Aorta (tissue), 5 donors: ENCODE measurements around the gene HEPHL1. TPM values are rescaled to one million over a fixed set of nuclear protein-coding genes. Genes with fewer than 3 reads are reported as not detected.

Experiments used
- ATAC-seq: fragments of 200-7000 bp; cut with Tn5 transposase; one replicate; pipeline ENCODE4 v1.9.1; 2022; ENCODE audit warnings: moderate library complexity; ENCODE audit not compliant: low FRiP score
- DNase-seq, 2 donors: peaks; one replicate each; pipeline ENCODE4 v3.0.0-alpha.2; 2020
- H3K27ac ChIP-seq, 2 donors: one replicate each; pipeline ENCODE4 v1.5.1; 2013; ENCODE audit warnings: low read length in 2 of 2, mild to moderate bottlenecking in 2 of 2, moderate library complexity in 2 of 2, control low read depth in 1 of 2, inconsistent platforms in 1 of 2, low read depth in 1 of 2
- H3K27me3 ChIP-seq, 2 donors: one replicate each; pipeline ENCODE4 v1.6.1; 2013; ENCODE audit warnings: control low read depth in 1 of 2, low read length in 1 of 2, mild to moderate bottlenecking in 1 of 2, moderate library complexity in 1 of 2; ENCODE audit not compliant: insufficient read depth in 2 of 2, control insufficient read depth in 1 of 2
- H3K36me3 ChIP-seq, 2 donors: one replicate each; pipeline ENCODE4 v1.6.1; 2013; ENCODE audit warnings: control low read depth in 1 of 2, low read length in 1 of 2, mild to moderate bottlenecking in 1 of 2; ENCODE audit not compliant: insufficient read depth in 2 of 2, control insufficient read depth in 1 of 2
- H3K4me1 ChIP-seq, 2 donors: one replicate each; pipeline ENCODE4 v1.6.1; 2013; ENCODE audit warnings: low read length in 2 of 2, control low read depth in 1 of 2, mild to moderate bottlenecking in 1 of 2, moderate library complexity in 1 of 2; ENCODE audit not compliant: insufficient read depth in 2 of 2, control insufficient read depth in 1 of 2
- H3K4me3 ChIP-seq, 2 donors: one replicate each; pipeline ENCODE4 v1.5.1; 2013; ENCODE audit warnings: low read length in 2 of 2, control low read depth in 1 of 2, mild to moderate bottlenecking in 1 of 2
- H3K9me3 ChIP-seq: one replicate; pipeline ENCODE4 v1.6.1; 2013; ENCODE audit warnings: mild to moderate bottlenecking, low read length; ENCODE audit not compliant: control insufficient read depth
- whole genome bisulfite sequencing, 2 donors: extraction: QIAGEN DNeasy Blood & Tissue Kit; methylation state at CpG; one replicate each; pipeline ENCODE4 v1.1.7; 2013; 5-methylcytosine and 5-hydroxymethylcytosine counted together
- intact Hi-C, 2 donors: fragments of 100-400 bp; cut with DNase I; formaldehyde crosslinking; loops; one replicate each; pipeline versions ENCODE4 v1.14.2 to v1.15.0; 2022
- polyA plus RNA-seq, 2 donors: library from polyadenylated mRNA; stranded (reverse); fragments of 200-250 nt; gene quantifications; one replicate each; pipeline ENCODE4 v1.2.3, GENCODE V29; 2013
- total RNA-seq, 2 donors: library from RNA; stranded (reverse); fragmentation: NEBNext Ultra II Directional; extraction: Animal tissue kit (Norgen Biotek cat#: 25700); gene quantifications; one replicate each; pipeline ENCODE4 v1.2.1, GENCODE V29; 2021
- donor health status: healthy with polysubstance abuse.
- donor health status: Bipolar disorder and iron deficiency.
- donor health status: DM: no; HTN: no; CAD: no.
- donor health status: DM: no; HTN: no; CAD: no.
- donor health status: DM: yes; HTN: yes; CAD: no.

The HEPHL1 gene
- total and polyA plus RNA-seq, 4 donors, result 0.06 to 0.25 TPM; not detected in 2

DNA sequence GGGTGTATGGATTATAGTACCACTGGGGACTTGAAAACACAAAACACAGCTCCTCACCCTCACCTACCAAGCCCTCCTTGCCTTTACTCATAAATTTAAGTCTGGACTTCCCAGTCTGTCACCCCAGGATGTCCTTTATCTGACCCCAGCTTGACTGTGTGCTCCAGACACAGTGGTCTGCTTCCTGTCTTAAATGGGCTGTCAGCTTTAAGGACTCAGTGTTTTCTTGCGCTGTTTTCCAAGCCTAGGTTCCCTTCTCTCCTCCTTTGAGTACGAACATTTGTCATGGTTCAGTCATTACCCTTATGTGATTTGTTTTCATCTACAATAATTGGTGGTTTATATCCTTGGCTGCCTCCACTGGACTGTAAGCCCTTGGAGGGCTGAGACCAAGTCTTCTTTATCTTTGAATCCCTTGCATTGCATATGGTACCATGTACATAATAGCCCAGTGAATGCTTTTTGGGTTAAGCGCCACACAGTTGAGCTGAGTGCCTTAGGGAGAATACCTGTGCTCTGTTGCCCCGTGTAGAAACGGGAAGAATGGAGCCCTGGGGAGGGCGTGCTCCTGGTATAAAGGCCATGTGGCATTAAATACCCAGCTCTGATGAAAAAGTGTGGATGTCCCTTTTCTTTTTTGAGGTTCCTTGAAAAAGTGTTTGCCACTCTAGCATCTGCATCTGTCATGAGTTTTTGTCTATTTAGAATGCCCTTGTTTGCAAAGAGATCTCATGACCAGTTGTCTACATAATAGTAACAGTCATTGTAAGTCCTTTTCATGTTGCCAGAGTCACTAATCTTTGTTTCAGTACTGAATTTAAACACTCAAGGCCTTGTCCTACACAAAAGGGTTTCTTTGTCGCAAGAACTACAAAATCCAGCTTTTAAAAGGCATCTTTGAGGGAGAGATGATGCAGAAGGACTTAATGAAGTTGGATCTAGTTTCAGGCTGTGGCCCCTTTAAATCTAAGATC, 121.4 kb downstream of the HEPHL1 start:
- WGBS, 2 donors, result 89 to 91% methylated on average over 7 of the region's 7 CpGs
- ATAC-seq (no peak), DNase-seq (no peak)
- H3K9me3 ChIP-seq, result no peaks in the 10 kb centered on the region
- no peaks in the 10 kb centered on the region for H3K27me3 ChIP-seq
- H3K27ac ChIP-seq, result no peak overlapping the region
- intact Hi-C loops, result no loop called here
- no peaks in the 10 kb centered on the region for H3K36me3 ChIP-seq
- peaks cover 0 to 20% of the 10 kb centered on the region in 2 donors for H3K4me1 ChIP-seq
- H3K4me3 ChIP-seq, result no peak overlapping the region

DNA sequence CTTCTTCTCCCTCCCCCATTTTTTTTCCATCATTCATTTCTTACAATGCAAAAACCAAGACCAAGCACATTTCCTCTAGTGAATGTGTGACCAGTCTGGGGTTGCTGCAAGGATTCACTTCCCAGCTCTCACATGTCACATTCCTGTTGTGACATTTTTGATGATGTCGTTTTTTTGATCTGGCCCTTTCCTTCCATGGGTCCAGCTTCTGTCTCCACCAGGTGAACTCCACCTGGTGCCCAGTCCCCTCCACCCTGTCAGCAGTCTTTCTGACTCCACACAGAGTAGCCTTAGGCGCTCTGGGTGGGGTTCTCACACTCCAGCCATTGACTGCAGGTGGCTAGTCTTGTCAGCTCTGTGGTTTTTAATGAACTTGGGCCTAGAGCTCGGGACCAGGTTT, 123.1 kb downstream of the HEPHL1 start:
- DNase-seq, result no peak
- H3K36me3 ChIP-seq, result no peaks in the 10 kb centered on the region
- no peaks in the 10 kb centered on the region for H3K27me3 ChIP-seq
- no peak for ATAC-seq
- H3K4me3 ChIP-seq, result no peak overlapping the region
- no peak overlapping the region for H3K27ac ChIP-seq
- H3K4me1 ChIP-seq, result peaks cover 0 to 23% of the 10 kb centered on the region in 2 donors
- no peaks in the 10 kb centered on the region for H3K9me3 ChIP-seq
- 93 to 94% methylated on average over 3 of the region's 3 CpGs for whole genome bisulfite sequencing, 2 donors
- intact Hi-C loops, result no loop called here

- no peaks in the 10 kb centered on the region for H3K9me3 ChIP-seq
- 98% methylated on average over 1 of the region's 1 CpG for WGBS, 2 donors
- H3K4me3 ChIP-seq, result no peak overlapping the region
- no peak for DNase-seq
- no peaks in the 10 kb centered on the region for H3K27me3 ChIP-seq
- intact Hi-C loops, result no loop called here
- H3K27ac ChIP-seq, result no peak overlapping the region
- H3K4me1 ChIP-seq, result peaks cover 0 to 23% of the 10 kb centered on the region in 2 donors
- ATAC-seq, result no peak
- H3K36me3 ChIP-seq, result no peaks in the 10 kb centered on the region
These were observed 123.5 kb downstream of the HEPHL1 start for GRCh38 chr11:94144664-94145063.

GRCh38 chr11:94145431-94145830, 124.3 kb downstream of the HEPHL1 start:
- intact Hi-C loops, result no loop called here
- no peaks in the 10 kb centered on the region for H3K27me3 ChIP-seq
- peaks cover 0 to 17% of the 10 kb centered on the region in 2 donors for H3K4me1 ChIP-seq
- ATAC-seq (no peak), DNase-seq (no peak)
- H3K4me3 ChIP-seq, result no peak overlapping the region
- H3K9me3 ChIP-seq, result no peaks in the 10 kb centered on the region
- H3K36me3 ChIP-seq, result no peaks in the 10 kb centered on the region
- WGBS, 2 donors, result 67 to 73% methylated on average over 2 of the region's 2 CpGs
- no peak overlapping the region for H3K27ac ChIP-seq

DNA sequence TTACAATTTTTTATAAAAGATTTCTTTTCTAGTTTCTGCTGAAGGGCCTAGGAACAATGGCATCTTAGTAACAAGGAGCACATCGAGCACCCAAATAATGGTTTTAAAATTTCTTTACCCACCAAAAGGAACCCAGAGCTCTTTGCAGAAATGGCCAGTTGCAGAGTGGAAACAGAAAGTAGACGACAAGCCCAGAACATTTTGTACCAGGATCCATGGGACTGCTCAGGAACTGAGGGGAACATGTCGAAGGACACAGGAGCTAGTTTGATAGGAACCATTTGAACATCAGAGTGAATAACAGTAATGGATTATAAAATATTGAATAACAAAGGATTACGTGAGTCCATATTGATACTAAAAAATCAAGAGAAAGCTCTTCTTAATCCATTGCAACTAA, 124.8 kb downstream of the HEPHL1 start:
- Histone ChIP-seq H3K9me3 (no peaks in the 10 kb centered on the region), H3K36me3 (no peaks in the 10 kb centered on the region), H3K4me1 (peaks cover 0 to 22% of the 10 kb centered on the region in 2 donors), H3K4me3 (no peak overlapping the region), H3K27ac (no peak overlapping the region), H3K27me3 (no peaks in the 10 kb centered on the region)
- DNase-seq (no peak), ATAC-seq (no peak)
- intact Hi-C loops, result no loop called here
- WGBS, 2 donors, result 70 to 91% methylated on average over 4 of the region's 4 CpGs

DNA sequence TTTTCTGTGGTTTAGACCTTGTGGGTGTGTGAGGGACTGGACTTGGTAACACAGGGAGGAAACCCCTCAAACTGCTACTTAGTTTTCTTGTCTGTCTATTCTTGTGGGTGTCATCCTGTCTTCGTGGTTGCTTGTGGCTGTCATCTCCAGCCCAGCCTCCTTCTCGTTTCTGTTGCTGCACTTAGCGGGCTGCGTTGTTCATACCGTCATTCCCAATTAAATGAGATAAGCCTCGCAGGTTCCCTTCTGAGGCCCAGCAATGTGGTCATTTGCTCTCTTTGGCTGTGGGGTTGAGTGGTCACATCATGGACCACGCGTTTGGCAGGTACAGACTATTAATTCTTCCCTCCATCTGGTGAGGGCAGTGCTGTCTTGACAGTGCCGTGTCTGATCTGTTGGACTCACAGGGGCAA, 126.3 kb downstream of the HEPHL1 start:
- no peak for ATAC-seq
- 93 to 94% methylated on average over 9 of the region's 9 CpGs for WGBS, 2 donors
- no peaks in the 10 kb centered on the region for H3K27me3 ChIP-seq
- intact Hi-C loops, result no loop called here
- H3K4me3 ChIP-seq, result no peak overlapping the region
- DNase-seq, result no peak
- no peaks in the 10 kb centered on the region for H3K36me3 ChIP-seq
- peaks cover 2 to 25% of the 10 kb centered on the region in 2 donors for H3K4me1 ChIP-seq
- no peaks in the 10 kb centered on the region for H3K9me3 ChIP-seq
- no peak overlapping the region for H3K27ac ChIP-seq

- intact Hi-C loops, result no loop called here
- H3K4me3 ChIP-seq, result no peak overlapping the region
- WGBS, 2 donors, result 78 to 83% methylated on average over 2 of the region's 2 CpGs
- ATAC-seq, result no peak
- H3K27me3 ChIP-seq, result no peaks in the 10 kb centered on the region
- H3K27ac ChIP-seq, result no peak overlapping the region
- peaks cover 2 to 19% of the 10 kb centered on the region in 2 donors for H3K4me1 ChIP-seq
- H3K36me3 ChIP-seq, result no peaks in the 10 kb centered on the region
- DNase-seq, result no peak
- H3K9me3 ChIP-seq, result no peaks in the 10 kb centered on the region
These were observed 127.0 kb downstream of the HEPHL1 start for GRCh38 chr11:94148189-94148588.

DNA sequence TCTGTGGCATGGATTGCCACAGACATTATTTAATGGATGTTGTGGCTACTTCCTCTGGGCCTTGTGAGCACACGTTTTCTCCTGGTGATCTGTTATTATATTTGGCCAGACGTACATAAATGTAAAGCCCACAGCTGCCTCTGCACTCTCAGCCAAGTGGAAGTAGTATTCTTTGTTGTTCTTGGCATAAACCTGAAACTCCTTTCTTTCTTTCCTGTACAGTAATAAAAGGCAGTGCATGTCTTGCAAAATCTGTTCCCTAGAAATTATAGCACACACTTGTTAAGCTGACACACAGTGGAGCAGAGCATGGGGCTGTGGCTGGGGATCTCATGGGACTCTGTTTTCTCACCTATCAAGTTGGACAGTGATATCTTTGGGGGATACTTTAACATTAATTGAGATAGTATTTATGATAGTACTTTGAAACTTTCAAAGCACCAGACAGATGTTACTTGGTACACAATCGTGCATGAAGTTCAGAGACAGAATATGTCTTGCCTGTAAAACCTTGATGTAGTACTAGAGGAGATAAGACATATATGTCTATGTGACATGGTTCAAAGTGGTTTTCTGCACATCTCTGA, 128.4 kb downstream of the HEPHL1 start:
- peaks cover 5 to 15% of the 10 kb centered on the region in 2 donors for H3K4me1 ChIP-seq
- no peak overlapping the region for H3K27ac ChIP-seq
- no peak for ATAC-seq
- WGBS, 2 donors, result 20 to 21% methylated on average over 3 of the region's 3 CpGs
- DNase-seq, result no peak
- H3K27me3 ChIP-seq, result no peaks in the 10 kb centered on the region
- no peaks in the 10 kb centered on the region for H3K9me3 ChIP-seq
- no peak overlapping the region for H3K4me3 ChIP-seq
- intact Hi-C loops, result no loop called here
- no peaks in the 10 kb centered on the region for H3K36me3 ChIP-seq

GRCh38 chr11:94150056-94150455, 128.9 kb downstream of the HEPHL1 start:
- WGBS, 2 donors, result 93 to 97% methylated on average over 3 of the region's 3 CpGs
- DNase-seq (no peak), ATAC-seq (no peak)
- Histone ChIP-seq H3K27me3 (no peaks in the 10 kb centered on the region), H3K36me3 (no peaks in the 10 kb centered on the region), H3K4me1 (peaks cover 5 to 15% of the 10 kb centered on the region in 2 donors), H3K27ac (no peak overlapping the region), H3K4me3 (no peak overlapping the region), H3K9me3 (no peaks in the 10 kb centered on the region)
- intact Hi-C loops, result no loop called here
